Activated T-helper 1 cell treated with anti-CD3 and anti-CD28 coated beads, Interleukin-2, amount 50 U/mL, for 16 hours (primary cell): ENCODE measurements around the gene ZNF407.

Experiments
- DNase-seq, 2 donors: peaks; one replicate each; pipeline ENCODE4 v3.0.0-alpha.2; 2020; ENCODE audit warnings: low read depth in 1 of 2, low spot score in 1 of 2

ZNF407 gene

DNA sequence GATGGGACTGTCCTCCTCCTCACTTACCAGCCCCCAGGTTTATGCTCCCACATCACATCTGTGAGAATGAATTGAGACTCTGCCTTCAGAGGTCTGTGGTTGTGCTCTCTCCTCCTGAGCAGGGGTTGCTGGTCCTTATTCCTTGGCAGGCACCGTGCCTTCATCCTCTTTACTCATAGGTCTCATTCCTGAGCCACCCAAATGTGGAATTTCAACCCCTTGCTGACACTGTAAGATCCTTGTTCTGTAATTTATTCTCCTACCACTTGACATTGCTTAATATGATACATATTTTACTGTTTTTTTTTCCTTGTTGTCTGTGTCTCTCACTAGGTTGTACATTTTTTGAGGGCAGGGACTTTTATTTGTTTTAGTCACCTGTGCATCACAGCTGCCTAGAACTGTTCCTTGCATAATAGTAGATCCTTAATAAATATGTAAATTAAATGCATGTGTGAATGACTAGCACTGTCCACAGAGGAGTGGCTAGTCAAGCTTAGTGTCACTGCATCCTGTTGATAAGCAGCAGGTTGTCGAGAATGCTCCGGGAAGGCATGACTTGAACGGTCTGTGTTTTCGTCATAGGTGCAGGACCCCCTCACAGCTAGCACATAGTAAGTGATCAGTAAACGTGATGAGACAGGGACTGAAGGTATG lies 180.6 kb downstream of the ZNF407 start:
- no peak for DNase-seq

DNA sequence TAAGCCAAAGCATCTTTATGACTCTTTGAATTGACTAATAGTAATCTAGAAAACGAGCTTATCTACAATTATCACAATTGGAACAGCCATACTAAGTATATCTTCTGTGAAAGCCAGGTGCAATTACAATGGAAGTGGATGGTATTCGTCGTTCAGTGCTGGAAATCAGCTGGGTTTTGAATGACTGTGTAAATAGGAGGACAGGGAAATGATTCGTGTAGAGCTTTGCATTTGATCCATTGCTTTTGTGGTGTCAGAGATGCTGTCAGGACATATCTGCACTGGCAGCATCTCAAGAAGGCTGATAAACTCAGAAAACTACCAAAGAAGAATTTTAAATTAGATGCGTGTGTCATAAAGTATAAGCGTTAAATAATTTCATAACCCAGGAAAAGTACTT lies 187.1 kb downstream of the ZNF407 start:
- DNase-seq, result no peak

DNA sequence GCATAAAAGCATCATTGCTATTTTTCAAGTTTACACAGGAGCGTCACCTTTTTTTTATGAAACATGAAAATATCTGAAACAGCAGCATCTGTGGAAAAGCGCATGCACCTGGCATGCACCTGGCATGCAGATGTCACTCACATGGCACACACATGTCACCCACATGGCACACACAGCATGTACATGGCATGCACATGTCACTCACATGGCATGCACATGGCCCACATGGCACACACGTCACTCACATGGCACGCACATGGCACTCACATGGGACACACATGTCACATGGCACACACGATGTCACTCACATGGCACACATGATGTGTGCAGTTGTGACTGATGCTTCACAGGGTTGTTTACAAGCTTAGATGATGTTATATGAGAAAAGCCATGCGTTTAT lies 188.0 kb downstream of the ZNF407 start:
- no peak for DNase-seq

DNA sequence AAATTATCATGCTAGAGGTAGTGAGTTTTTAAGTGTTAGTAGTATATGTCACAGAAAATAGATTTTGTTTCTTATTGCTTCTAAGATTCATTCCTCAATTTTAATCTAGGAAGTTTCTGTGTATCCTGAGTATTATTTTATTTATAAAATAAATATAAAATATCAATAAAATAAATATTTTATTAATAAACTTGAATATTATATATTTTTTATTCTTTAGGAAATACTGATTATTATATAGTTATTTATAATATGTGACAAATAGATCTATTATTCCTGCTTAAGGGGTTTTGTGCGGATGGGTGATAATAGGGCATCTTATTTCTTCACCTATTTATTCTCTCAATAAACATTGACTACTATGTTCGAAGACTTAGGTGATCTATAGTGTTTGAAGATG lies 191.0 kb downstream of the ZNF407 start:
- DNase-seq, result no peak

DNA sequence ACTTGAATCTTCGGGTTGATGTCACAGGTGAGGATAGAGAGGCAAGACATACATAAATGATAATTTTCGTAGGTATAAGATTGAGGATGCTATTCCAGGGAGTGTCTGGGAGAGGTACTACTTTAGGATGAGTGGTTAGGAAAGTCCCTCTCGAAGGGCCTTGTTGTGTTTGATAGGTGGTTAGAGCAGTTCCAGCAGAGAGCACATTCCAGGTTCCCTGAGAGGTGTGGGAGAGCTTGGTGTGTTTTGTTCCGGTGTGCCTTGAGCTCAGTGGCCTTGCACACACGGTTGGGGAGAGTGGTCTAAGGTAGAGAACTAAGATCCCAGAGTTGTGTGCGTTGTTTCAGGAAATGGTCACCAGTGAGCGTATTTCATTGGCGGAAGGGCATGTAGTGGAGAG lies 191.4 kb downstream of the ZNF407 start:
- no peak for DNase-seq

DNA sequence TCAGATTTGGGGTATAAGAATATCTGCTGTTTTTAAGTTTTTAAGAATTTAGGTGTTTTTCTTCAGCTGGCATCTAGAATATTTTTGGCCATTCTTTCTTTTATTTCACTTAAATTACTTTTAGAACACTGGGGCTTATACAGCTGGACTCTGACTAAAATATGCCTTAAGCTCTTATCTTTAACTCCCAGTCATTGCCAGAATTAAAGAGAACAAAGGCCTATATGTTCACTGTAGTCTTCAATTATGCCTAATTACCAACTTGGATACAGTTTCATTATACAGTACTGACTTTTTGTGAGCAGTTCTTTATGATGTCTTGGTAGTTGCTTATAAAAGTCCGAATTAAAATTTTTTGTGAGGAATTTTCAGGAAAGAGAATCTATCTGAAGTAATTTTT lies 192.8 kb downstream of the ZNF407 start:
- DNase-seq, result no peak

- no peak for DNase-seq
Measured at GRCh38 chr18:74791501-74792194, 194.0 kb downstream of the ZNF407 start.

DNA sequence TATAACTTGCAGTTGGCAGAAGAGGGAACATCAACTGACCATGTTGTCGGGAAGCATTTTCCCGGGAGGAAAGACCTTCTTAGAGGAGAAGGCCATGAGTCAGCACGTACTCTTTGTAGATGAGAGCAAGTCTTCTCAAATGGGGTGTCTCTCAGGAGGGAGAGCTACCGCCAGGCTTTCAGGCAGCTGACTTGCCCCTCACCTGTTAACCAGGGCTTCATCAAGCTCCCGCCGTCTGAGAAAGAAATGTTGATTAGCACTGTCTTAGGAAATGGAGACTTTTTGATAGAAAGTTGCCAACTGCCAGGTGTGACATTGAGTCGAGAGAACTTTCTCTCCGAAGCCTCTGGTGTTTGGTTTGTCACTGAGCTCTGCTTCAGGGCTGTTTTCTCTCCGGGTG lies 196.1 kb downstream of the ZNF407 start:
- DNase-seq, result no peak

DNA sequence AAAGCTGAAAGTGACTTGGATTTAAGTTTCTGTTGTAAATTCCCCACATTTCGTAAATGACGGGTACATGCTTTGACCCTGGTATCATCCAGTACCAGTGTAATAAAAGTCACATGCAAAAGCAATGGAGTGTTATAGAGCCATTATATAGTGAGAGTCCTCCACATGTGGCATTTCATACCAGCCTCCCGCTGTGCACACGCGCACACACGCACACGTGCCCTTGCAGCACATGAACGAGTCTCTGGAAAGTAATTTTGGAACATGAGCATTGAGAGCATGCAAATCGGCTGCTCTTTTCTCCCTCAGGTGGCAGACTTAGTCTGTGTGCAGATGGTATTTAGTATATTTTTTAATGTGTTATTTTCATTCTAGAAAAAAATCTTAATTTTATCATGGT lies 198.1 kb downstream of the ZNF407 start:
- DNase-seq, result no peak

GRCh38 chr18:74796211-74796610 lies 198.5 kb downstream of the ZNF407 start:
- no peak for DNase-seq

GRCh38 chr18:74796841-74797576 lies 199.3 kb downstream of the ZNF407 start:
- no peak for DNase-seq

DNA sequence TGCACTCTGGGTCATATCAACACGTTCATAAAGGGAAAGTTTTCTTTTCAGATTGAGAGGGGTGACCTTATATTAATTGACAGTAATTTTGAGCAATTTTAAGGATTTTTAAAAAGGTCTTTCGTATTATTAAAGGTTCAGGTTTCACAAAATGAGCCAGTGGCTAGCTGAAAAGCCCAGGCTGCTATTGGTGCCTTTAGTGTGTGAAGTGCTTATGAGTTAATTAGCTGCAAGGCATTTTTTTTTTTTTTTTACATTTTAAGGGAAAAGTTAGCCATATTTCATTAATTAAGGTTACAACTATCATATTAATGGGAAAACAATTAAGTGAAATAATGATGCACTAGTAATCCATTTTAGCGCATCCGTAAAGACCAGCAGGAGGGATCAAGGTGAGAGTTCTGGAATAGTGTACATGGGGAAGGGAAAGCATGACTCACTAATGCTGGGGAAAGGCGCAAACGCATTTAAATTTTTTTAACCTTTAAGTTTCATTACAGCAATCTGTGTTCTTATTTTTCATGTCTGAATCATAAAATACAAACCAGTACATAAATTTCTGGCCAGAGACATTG lies 200.0 kb downstream of the ZNF407 start:
- DNase-seq, result no peak

DNA sequence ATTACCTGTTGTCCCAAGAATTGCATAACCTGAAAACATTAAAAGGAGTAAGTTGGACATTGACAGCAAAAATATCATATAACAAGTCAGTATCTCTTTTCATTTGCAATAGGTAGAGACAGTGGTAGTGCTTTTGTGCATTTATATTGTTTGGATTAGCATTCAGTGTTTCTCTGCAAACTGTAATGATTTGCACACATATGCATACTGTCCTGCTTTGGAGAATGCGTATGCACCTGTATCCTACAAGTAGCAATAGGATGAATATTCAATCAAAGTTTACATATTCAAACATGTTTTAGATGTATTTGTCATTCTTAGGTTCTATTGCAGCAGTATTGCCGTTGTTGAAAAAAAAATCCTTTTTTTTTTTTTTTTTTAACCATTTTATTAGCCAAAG lies 201.9 kb downstream of the ZNF407 start:
- DNase-seq, result no peak

- DNase-seq, result no peak
Measured at GRCh38 chr18:74800098-74800497, 202.4 kb downstream of the ZNF407 start.

GRCh38 chr18:74803117-74803516 lies 205.4 kb downstream of the ZNF407 start:
- DNase-seq, result no peak

GRCh38 chr18:74803769-74804168 lies 206.1 kb downstream of the ZNF407 start:
- DNase-seq, result no peak

- no peak for DNase-seq
Measured at GRCh38 chr18:74804677-74805076, 207.0 kb downstream of the ZNF407 start.

GRCh38 chr18:74806073-74806472 lies 208.4 kb downstream of the ZNF407 start:
- DNase-seq, result no peak

GRCh38 chr18:74806700-74807416 lies 209.2 kb downstream of the ZNF407 start:
- DNase-seq, result no peak

- no peak for DNase-seq
Measured at GRCh38 chr18:74817576-74817975, 219.9 kb downstream of the ZNF407 start.

- DNase-seq, result no peak
Measured at GRCh38 chr18:74818516-74819175, 221.0 kb downstream of the ZNF407 start.
